Mesenchymal stem cell (in vitro differentiated cells and primary cell): ENCODE results near the gene LDB2.

Source experiments
- DNase-seq: peaks from one replicate; pipeline ENCODE4 v3.0.0-alpha.2; 2013
- H2AFZ ChIP-seq: one replicate; pipeline ENCODE4 v1.6.1; 2013; ENCODE audit warnings: low read depth, mild to moderate bottlenecking, control low read depth, inconsistent platforms, low read length, moderate library complexity
- H2AK5ac ChIP-seq: 2 replicates; pipeline ENCODE4 v1.6.1; 2013; ENCODE audit warnings: low read length, moderate library complexity, mild to moderate bottlenecking, inconsistent platforms; ENCODE audit not compliant: severe bottlenecking
- H2BK120ac ChIP-seq: one replicate; pipeline ENCODE4 v1.6.1; 2013; ENCODE audit warnings: low read depth, mild to moderate bottlenecking, inconsistent platforms, low read length, moderate library complexity
- H2BK12ac ChIP-seq, 2 experiments: one replicate each; pipeline ENCODE4 v1.6.1; 2013; ENCODE audit warnings: inconsistent platforms in 2 of 2, low read length in 2 of 2, mild to moderate bottlenecking in 2 of 2, moderate library complexity in 2 of 2, control low read depth in 1 of 2
- H2BK15ac ChIP-seq: one replicate; pipeline ENCODE4 v1.6.1; 2013; ENCODE audit warnings: mild to moderate bottlenecking, low read depth, inconsistent platforms; ENCODE audit not compliant: poor library complexity, severe bottlenecking
- H2BK5ac ChIP-seq: 2 replicates; pipeline ENCODE4 v1.6.1; 2013; ENCODE audit warnings: low read depth, mild to moderate bottlenecking, low read length, control low read depth, inconsistent platforms; ENCODE audit not compliant: poor library complexity, severe bottlenecking
- H3K14ac ChIP-seq, 2 experiments: one replicate each; pipeline ENCODE4 v1.6.1; 2013; ENCODE audit warnings: inconsistent platforms in 2 of 2, low read length in 2 of 2, control low read depth in 1 of 2, mild to moderate bottlenecking in 1 of 2, moderate library complexity in 1 of 2
- H3K18ac ChIP-seq, 2 experiments: one replicate each; pipeline ENCODE4 v1.6.1; 2013; ENCODE audit warnings: inconsistent platforms in 2 of 2, low read length in 2 of 2, control low read depth in 1 of 2, low read depth in 1 of 2, mild to moderate bottlenecking in 1 of 2
- H3K23ac ChIP-seq, 2 experiments: one replicate each; pipeline ENCODE4 v1.6.1; 2013; ENCODE audit warnings: inconsistent platforms in 2 of 2, low read length in 2 of 2, mild to moderate bottlenecking in 2 of 2, moderate library complexity in 2 of 2, control low read depth in 1 of 2
- H3K27ac ChIP-seq: 2 replicates; pipeline ENCODE4 v1.5.1; 2013; ENCODE audit warnings: mild to moderate bottlenecking, moderate library complexity, low read length, control low read depth, inconsistent platforms; ENCODE audit not compliant: poor library complexity, severe bottlenecking
- H3K27me3 ChIP-seq, 2 experiments: 2 replicates each; pipeline versions ENCODE4 v1.6.1 to v1.7.0; 2013; ENCODE audit warnings: low read length in 2 of 2, mild to moderate bottlenecking in 2 of 2, moderate library complexity in 2 of 2, control low read depth in 1 of 2, inconsistent platforms in 1 of 2; ENCODE audit not compliant: control insufficient read depth in 1 of 2, insufficient read depth in 1 of 2
- H3K36me3 ChIP-seq, 2 experiments: 2 replicates each; pipeline versions ENCODE4 v1.6.1 to v1.7.0; 2013; ENCODE audit warnings: low read length in 2 of 2, control low read depth in 1 of 2, inconsistent platforms in 1 of 2, low read depth in 1 of 2, mild to moderate bottlenecking in 1 of 2; ENCODE audit not compliant: insufficient read depth in 2 of 2, control insufficient read depth in 1 of 2
- H3K4ac ChIP-seq, 2 experiments: one replicate each; pipeline ENCODE4 v1.6.1; 2013; ENCODE audit warnings: inconsistent platforms in 2 of 2, low read length in 2 of 2, mild to moderate bottlenecking in 2 of 2, moderate library complexity in 2 of 2, control low read depth in 1 of 2, low read depth in 1 of 2
- H3K4me1 ChIP-seq: 2 replicates; pipeline ENCODE4 v1.6.1; 2013; ENCODE audit warnings: low read depth, low read length, control low read depth; ENCODE audit not compliant: control insufficient read depth, insufficient read depth
- H3K4me2 ChIP-seq: 2 replicates; pipeline ENCODE4 v1.6.1; 2013; ENCODE audit warnings: low read length, mild to moderate bottlenecking, inconsistent platforms; ENCODE audit not compliant: poor library complexity, severe bottlenecking
- H3K4me3 ChIP-seq, 2 experiments: 2 replicates each; pipeline versions ENCODE4 v1.5.1 to v1.7.0; 2013; ENCODE audit warnings: low read length in 2 of 2, mild to moderate bottlenecking in 2 of 2, control low read depth in 1 of 2, low read depth in 1 of 2; ENCODE audit not compliant: insufficient read depth in 1 of 2
- H3K79me1 ChIP-seq: replicated peaks from 2 replicates; pipeline ENCODE4 v1.6.1; 2013; ENCODE audit warnings: mild to moderate bottlenecking, control low read depth, low read length, inconsistent platforms; ENCODE audit not compliant: poor library complexity, severe bottlenecking
- H3K9ac ChIP-seq: 2 replicates; pipeline ENCODE4 v1.7.0; 2013; ENCODE audit warnings: mild to moderate bottlenecking, low read length, moderate library complexity
- H3K9me3 ChIP-seq: 2 replicates; pipeline ENCODE4 v1.7.0; 2013; ENCODE audit warnings: mild to moderate bottlenecking, low read length; ENCODE audit not compliant: control insufficient read depth
- H4K8ac ChIP-seq: one replicate; pipeline ENCODE4 v1.6.1; 2013; ENCODE audit warnings: inconsistent platforms, mild to moderate bottlenecking, low read length, moderate library complexity
- H4K91ac ChIP-seq: one replicate; pipeline ENCODE4 v1.6.1; 2013; ENCODE audit warnings: mild to moderate bottlenecking, low read length, inconsistent platforms
- WGBS: methylation state at CpG from one replicate; pipeline ENCODE4 v1.1.7; 2013; ENCODE audit warnings: mixed read lengths; 5-methylcytosine and 5-hydroxymethylcytosine counted together

LDB2 gene

GRCh38 chr4:16860516-16860915 is 37.9 kb downstream of the LDB2 start:
- H2BK120ac ChIP-seq, result no peak overlapping the region

DNA sequence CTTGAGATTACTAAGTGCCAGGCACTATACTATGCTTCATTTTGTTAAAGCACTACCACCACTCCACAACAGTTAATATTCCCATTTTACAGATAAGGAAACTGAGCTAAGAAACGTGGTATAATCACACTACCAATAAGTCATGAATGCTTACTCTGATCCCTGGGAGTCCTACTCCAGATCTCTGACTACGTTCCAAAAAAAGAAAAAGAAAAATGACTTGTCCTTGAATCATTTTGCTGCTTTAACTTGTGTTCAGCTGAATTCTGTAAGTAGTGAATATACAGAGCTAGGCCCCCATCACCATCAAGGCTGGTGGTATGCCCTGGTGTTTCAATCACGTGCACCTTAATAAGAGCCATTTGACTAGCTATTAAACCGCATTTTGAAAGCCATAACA is 39.4 kb downstream of the LDB2 start:
- H3K79me1 ChIP-seq, result no peaks in the 10 kb centered on the region
- H3K36me3 ChIP-seq, result peaks cover 0 to 3% of the 10 kb centered on the region in 2 experiments
- H3K9me3 ChIP-seq, result no peaks in the 10 kb centered on the region
- no peak overlapping the region for H3K9ac ChIP-seq
- H3K4me1 ChIP-seq, result no peaks in the 10 kb centered on the region
- H3K4me2 ChIP-seq, result no peak overlapping the region
- no peak overlapping the region for H2BK12ac ChIP-seq
- no peak overlapping the region for H3K4me3 ChIP-seq
- no peak overlapping the region for H2BK120ac ChIP-seq
- H3K14ac ChIP-seq, result no peak overlapping the region
- H2BK15ac ChIP-seq, result no peak overlapping the region
- H3K4ac ChIP-seq, result no peak overlapping the region
- no peak overlapping the region for H2BK5ac ChIP-seq
- no peak overlapping the region for H3K23ac ChIP-seq
- no peak overlapping the region for H2AFZ ChIP-seq
- no peaks in the 10 kb centered on the region for H3K27me3 ChIP-seq
- H3K27ac ChIP-seq, result no peak overlapping the region
- no peak overlapping the region for H3K18ac ChIP-seq
- WGBS, result 91% methylated on average over 4 of the region's 4 CpGs
- no peak for DNase-seq
- no peak overlapping the region for H4K8ac ChIP-seq
- H2AK5ac ChIP-seq, result no peak overlapping the region
- H4K91ac ChIP-seq, result no peak overlapping the region

More at GRCh38 chr4:16860516-16860915, 37.9 kb downstream of the LDB2 start:
- H3K36me3 ChIP-seq, result peaks cover 0 to 3% of the 10 kb centered on the region in 2 experiments
- H3K18ac ChIP-seq, result no peak overlapping the region
- H4K91ac ChIP-seq, result no peak overlapping the region
- no peak overlapping the region for H3K14ac ChIP-seq
- no peak overlapping the region for H3K4me3 ChIP-seq
- no peaks in the 10 kb centered on the region for H3K27me3 ChIP-seq
- H3K27ac ChIP-seq, result no peak overlapping the region
- H3K23ac ChIP-seq, result no peak overlapping the region
- H3K79me1 ChIP-seq, result no peaks in the 10 kb centered on the region
- H2AFZ ChIP-seq, result no peak overlapping the region
- 38% methylated on average over 1 of the region's 1 CpG for WGBS
- no peak overlapping the region for H2BK12ac ChIP-seq
- H3K4ac ChIP-seq, result no peak overlapping the region
- H2BK5ac ChIP-seq, result no peak overlapping the region
- no peaks in the 10 kb centered on the region for H3K4me1 ChIP-seq
- no peak overlapping the region for H3K4me2 ChIP-seq
- no peak overlapping the region for H3K9ac ChIP-seq
- no peak overlapping the region for H4K8ac ChIP-seq
- peak; percentile 72 for DNase-seq
- H3K9me3 ChIP-seq, result no peaks in the 10 kb centered on the region
- H2AK5ac ChIP-seq, result no peak overlapping the region
- no peak overlapping the region for H2BK15ac ChIP-seq

DNA sequence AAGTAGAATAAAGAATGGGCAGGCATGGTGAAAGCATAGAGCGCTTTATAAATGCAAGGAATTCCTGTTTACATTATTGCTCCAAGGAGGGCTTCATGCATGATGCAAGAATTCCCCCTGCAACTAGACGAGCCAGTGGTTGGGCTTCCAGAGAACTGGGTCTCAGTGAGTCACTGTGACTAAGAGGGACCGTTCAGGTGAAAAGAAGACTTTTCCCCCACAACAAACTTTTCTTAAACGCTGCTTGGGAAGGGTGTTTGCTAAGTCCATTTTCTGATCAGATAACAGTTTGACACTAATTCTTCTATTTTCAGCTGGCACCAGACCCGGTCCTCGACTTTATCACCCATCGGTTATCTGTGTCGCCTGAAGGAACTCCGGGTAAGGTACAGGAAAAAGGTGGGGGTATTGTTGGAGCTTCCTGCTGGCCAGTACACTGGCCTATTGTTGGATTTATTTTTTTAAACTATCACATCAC is 40.1 kb downstream of the LDB2 start:
- no peak overlapping the region for H3K14ac ChIP-seq
- no peaks in the 10 kb centered on the region for H3K9me3 ChIP-seq
- H4K91ac ChIP-seq, result no peak overlapping the region
- H3K4me1 ChIP-seq, result no peaks in the 10 kb centered on the region
- peak overlapping the region; percentile 41 for H4K8ac ChIP-seq
- no peaks in the 10 kb centered on the region for H3K27me3 ChIP-seq
- DNase-seq, result peak; percentile 77
- no peak overlapping the region for H2BK12ac ChIP-seq
- no peak overlapping the region for H2BK15ac ChIP-seq
- H2AFZ ChIP-seq, result no peak overlapping the region
- peaks cover 0 to 3% of the 10 kb centered on the region in 2 experiments for H3K36me3 ChIP-seq
- H3K23ac ChIP-seq, result no peak overlapping the region
- H2BK120ac ChIP-seq, result peak overlapping the region; percentile 19
- no peak overlapping the region for H2BK5ac ChIP-seq
- H3K4me3 ChIP-seq, result no peak overlapping the region
- H3K4ac ChIP-seq, result no peak overlapping the region
- no peak overlapping the region for H3K18ac ChIP-seq
- WGBS, result 57% methylated on average over 8 of the region's 9 CpGs
- no peak overlapping the region for H3K4me2 ChIP-seq
- H2AK5ac ChIP-seq, result no peak overlapping the region
- H3K79me1 ChIP-seq, result no peaks in the 10 kb centered on the region
- H3K9ac ChIP-seq, result no peak overlapping the region
- no peak overlapping the region for H3K27ac ChIP-seq

DNA sequence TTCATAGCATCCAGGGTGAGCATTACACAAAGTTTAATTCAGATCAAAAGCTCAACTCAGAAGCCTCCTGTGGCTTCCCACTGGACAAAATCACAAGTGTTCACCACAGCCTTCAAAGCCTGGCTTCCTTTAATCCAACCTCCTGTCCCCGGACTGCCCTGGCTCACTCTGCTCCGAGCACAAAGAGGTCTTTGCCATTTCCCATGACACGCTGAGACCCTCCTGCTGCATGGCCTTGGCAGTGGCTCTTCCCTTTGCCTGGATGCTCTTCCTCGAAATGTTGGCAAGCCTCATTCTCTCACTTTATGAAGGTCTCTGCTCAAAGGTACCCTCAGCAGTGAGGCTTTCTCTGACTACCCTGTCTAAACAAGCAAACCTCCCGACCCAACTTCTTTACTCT is 41.0 kb downstream of the LDB2 start:
- Histone ChIP-seq H2BK15ac (peak overlapping the region; percentile 36), H2BK12ac (peak overlapping the region; percentile 2 to 77), H3K4me3 (no peak overlapping the region), H2AFZ (no peak overlapping the region), H2AK5ac (no peak overlapping the region), H4K91ac (peak overlapping the region; percentile 85), H3K23ac (no peak overlapping the region), H2BK5ac (no peak overlapping the region), H3K9me3 (no peaks in the 10 kb centered on the region), H4K8ac (peak overlapping the region; percentile 84), H3K27me3 (no peaks in the 10 kb centered on the region), H3K4me2 (no peak overlapping the region), H3K79me1 (no peaks in the 10 kb centered on the region), H3K36me3 (no peaks in the 10 kb centered on the region), H3K27ac (no peak overlapping the region), H3K4ac (peak overlapping the region in 1 of 2 experiments; percentile 88), H3K9ac (no peak overlapping the region), H2BK120ac (no peak overlapping the region), H3K14ac (no peak overlapping the region), H3K18ac (peak overlapping the region; percentile 5 to 72), H3K4me1 (no peaks in the 10 kb centered on the region)
- DNase-seq, result no peak
- 87% methylated on average over 5 of the region's 5 CpGs for WGBS
